RWPE1 (cell line): ENCODE results near the gene PALLD.

Experiments used
- CTCF ChIA-PET: fragments of 350-600 bp; sonication (Branson Sonifier 250); formaldehyde crosslinking; extraction: SDS; loops from one replicate; lab custom pipeline; 2021; lab: Yijun Ruan, JAX
- POLR2A ChIA-PET: fragments of 400-600 bp; formaldehyde crosslinking; extraction: SDS; loops from one replicate; lab custom pipeline; 2020; ENCODE audit warnings: antibody characterized with exemption; ENCODE audit not compliant: low non-redundant PET; lab: Yijun Ruan, JAX
- DNase-seq: peaks from one replicate; pipeline ENCODE4 v3.0.0; 2012; ENCODE audit warnings: low spot score
- H3K27ac ChIP-seq: fragments of 450-650 bp; 2 replicates; pipeline ENCODE4 v1.5.1; 2017
- TF ChIP-seq, protein P1 (sequence below): fragments of 450-650 bp; conservative IDR thresholded peaks from 2 replicates; pipeline ENCODE4 v1.5.1; 2017; ENCODE audit warnings: low read depth, mild to moderate bottlenecking

PALLD gene

DNA sequence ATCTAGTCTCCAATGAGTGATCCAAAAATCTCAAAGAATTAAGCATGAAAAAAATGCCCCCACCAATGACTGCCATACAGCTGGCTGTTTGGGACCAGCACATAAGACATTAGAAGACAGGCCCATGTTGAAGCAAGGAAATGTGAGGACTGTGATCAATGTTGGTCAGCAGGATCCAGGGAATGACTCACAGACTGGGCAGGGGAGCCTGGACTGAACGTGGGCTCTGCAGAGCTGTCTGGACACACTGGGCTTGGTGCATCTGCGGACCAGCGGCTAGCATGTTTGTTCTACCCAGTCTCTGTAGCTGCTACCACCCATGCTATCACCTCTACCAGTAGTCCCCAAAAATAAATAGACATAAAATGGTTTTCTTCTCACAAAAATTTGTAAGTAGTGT, 108.6 kb downstream of the PALLD start:
- DNase-seq = no peak
- peak overlapping the region; percentile 57; the same call in 1 of the 2 replicates for H3K27ac ChIP-seq
- ChIA-PET CTCF (no interaction called here), POLR2A (no interaction called here)
- TF ChIP-seq, protein P1, sequence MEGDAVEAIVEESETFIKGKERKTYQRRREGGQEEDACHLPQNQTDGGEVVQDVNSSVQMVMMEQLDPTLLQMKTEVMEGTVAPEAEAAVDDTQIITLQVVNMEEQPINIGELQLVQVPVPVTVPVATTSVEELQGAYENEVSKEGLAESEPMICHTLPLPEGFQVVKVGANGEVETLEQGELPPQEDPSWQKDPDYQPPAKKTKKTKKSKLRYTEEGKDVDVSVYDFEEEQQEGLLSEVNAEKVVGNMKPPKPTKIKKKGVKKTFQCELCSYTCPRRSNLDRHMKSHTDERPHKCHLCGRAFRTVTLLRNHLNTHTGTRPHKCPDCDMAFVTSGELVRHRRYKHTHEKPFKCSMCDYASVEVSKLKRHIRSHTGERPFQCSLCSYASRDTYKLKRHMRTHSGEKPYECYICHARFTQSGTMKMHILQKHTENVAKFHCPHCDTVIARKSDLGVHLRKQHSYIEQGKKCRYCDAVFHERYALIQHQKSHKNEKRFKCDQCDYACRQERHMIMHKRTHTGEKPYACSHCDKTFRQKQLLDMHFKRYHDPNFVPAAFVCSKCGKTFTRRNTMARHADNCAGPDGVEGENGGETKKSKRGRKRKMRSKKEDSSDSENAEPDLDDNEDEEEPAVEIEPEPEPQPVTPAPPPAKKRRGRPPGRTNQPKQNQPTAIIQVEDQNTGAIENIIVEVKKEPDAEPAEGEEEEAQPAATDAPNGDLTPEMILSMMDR = no peak

DNA sequence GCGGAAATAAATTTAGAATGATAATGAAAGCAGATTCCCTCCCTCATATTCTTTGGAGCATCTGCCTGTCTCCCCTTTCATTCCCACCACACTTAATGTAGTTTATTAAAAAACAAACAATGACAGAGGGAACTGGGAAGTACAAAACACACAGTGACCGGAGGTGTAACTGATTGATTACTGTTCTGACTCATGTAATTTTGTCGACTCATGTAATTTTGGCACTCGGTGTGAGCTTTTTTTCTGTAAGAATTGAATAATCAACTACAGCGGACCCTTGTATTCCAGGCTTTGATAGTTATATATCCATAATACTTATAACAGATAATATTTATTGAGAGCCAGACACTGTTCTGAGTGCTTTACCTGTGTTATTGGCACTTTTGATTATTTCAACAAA, 110.4 kb downstream of the PALLD start:
- H3K27ac ChIP-seq = no peak overlapping the region
- POLR2A ChIA-PET = no interaction called here
- DNase-seq = no peak
- CTCF ChIA-PET = no interaction called here
- TF ChIP-seq, protein P1 = no peak

DNA sequence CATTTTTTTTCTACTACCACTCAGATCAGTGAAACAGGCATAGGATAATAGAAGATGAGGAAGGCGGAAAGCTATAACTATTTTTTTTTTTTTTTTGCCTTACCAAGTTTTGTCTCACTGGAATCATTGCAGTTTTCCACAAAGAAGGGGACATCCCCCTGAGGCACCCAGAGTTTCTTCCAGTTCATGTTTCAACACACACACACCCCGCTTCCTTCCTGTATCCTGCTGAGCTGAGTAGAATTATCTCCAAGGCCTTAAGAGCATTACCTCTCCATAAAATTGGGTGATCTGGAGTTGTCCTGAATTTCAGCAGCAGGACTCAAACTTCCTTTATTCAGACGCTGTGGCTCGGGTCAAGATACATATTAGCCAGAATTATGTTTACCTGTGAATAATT, 111.9 kb downstream of the PALLD start:
- TF ChIP-seq, protein P1 = no peak
- ChIA-PET CTCF (no interaction called here), POLR2A (no interaction called here)
- H3K27ac ChIP-seq = no peak overlapping the region
- DNase-seq = no peak

DNA sequence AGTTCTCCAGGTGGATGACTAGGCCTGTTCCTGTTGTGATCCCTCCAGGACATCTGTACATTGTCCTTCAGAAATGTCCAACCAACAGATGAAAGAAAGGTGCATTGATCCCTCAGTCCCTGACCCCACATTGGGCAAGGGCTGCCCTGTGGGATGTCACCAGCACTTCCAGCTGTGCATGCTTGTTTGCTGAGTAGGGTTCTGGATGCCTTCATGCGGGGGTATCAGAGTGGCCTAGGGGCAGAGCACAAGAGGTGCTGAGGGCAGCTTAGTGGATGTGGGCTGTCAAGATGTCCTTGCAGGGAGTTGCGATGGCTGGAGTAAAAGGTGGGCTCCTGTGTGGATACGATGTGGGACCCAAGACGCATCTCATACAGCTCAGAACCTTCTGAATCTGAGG, 112.5 kb downstream of the PALLD start:
- CTCF ChIA-PET = no interaction called here
- POLR2A ChIA-PET = no interaction called here

DNA sequence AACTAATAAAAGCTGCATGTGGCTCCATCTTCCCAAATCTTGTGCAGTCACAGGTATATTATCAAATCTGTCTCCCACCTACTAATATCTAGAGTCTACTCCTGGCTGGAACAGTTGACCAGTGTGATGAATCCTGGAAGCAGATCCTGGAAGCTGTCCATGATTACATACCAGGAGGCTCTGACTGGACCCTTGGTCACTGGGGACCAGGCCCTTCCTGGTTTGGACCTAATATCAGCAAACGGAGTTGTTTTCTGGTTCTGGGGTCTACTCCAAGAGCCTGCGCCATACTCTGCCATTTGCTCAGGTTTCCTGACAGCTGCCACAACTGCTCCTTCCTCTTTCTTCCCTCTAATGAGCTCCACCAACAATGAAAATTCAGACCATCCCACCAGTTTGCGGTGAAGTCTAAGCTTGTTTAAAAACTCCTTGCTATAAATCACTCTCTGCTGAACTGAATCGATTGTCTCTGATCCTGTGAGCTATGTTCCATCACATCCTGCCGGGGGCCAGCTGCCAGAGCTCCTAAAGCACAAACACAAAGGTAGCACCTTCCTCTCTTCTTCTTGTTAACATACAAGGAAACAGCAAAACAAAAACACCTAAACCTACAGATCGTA, 114.2 kb downstream of the PALLD start:
- ChIA-PET POLR2A (no interaction called here), CTCF (interaction anchor here (0.6 kb wide), 1 partner anchor 11 kb away, joined by 4 read pairs; no protein-coding TSS in a partner anchor)
- no peak overlapping the region for H3K27ac ChIP-seq
- no peak for DNase-seq
- TF ChIP-seq, protein P1 = no peak

More for the DNA sequence above, 112.5 kb downstream of the PALLD start:
- TF ChIP-seq, protein P1 = no peak
- H3K27ac ChIP-seq = no peak overlapping the region
- DNase-seq = no peak

DNA sequence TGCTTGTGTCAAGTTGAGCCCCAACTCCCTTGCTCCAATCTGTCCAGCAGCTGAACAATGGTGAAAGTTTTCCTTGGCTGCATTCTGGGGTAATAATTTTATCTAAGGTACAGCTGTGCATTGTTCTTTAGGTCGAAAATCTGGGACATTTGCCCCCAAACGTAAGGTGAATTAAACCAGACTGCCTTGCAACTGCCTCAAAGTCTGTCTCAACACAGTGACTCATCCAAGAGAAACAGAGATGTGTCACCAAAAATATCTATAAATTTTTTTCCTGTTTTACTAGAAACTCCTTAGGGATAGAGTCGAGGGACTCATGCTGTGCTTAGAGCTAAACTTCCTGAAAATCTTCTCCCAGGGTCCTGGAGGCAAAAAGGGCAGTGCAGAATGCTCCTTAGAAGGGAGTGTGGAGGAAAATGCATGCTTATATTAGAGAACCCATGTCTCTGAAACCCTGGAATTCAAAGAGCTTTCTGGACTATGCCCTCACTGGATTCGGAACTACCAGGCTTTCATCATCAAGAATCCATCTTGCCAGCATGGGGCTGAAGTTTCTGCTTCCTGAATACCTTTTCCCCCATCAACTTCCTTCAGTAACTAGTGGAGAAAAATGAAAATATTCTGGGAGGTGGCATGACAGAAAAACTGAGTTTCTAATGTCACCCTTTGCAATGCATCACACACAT, 115.7 kb downstream of the PALLD start:
- ChIA-PET CTCF (no interaction called here), POLR2A (no interaction called here)
- peak; percentile 51 for DNase-seq
- TF ChIP-seq, protein P1 = no peak
- no peak overlapping the region for H3K27ac ChIP-seq
